WTC11 (cell line): Measurements from ENCODE around the gene FXYD5. TPM values are rescaled to one million over a fixed set of nuclear protein-coding genes. Genes with fewer than 3 reads are reported as not detected.

Source experiments
- ATAC-seq: fragments of 200-7000 bp; cut with Tn5 transposase; 2 replicates; pipeline ENCODE4 v1.10.0; 2021; ENCODE audit warnings: mild to moderate bottlenecking, moderate library complexity
- CTCF ChIA-PET: fragments of 300-600 bp; sonication (Branson Sonifier 250); formaldehyde crosslinking; loops from one replicate; lab custom pipeline; 2021; ENCODE audit warnings: antibody characterized with exemption; lab: Charles Lee
- POLR2A ChIA-PET: fragments of 350-600 bp; sonication (Branson Sonifier 250); formaldehyde crosslinking; loops from one replicate; lab custom pipeline; 2021; ENCODE audit warnings: antibody characterized with exemption; lab: Charles Lee
- DNase-seq: peaks from one replicate; pipeline ENCODE4 v3.0.0; 2021; ENCODE audit warnings: low spot score
- H3K27ac Mint-ChIP-seq: 2 replicates; pipeline ENCODE4 v1.8.0; 2021; ENCODE audit warnings: mixed read lengths
- H3K27me3 Mint-ChIP-seq: 2 replicates; pipeline ENCODE4 v1.8.0; 2021; ENCODE audit warnings: low read depth, mild to moderate bottlenecking, moderate library complexity, mixed read lengths
- H3K36me3 Mint-ChIP-seq: 2 replicates; pipeline ENCODE4 v1.8.0; 2021; ENCODE audit warnings: mixed read lengths
- H3K4me1 Mint-ChIP-seq: 2 replicates; pipeline ENCODE4 v1.8.0; 2022; ENCODE audit warnings: mixed read lengths
- H3K4me3 Mint-ChIP-seq: 2 replicates; pipeline ENCODE4 v1.8.0; 2021; ENCODE audit warnings: mild to moderate bottlenecking, moderate library complexity, mixed read lengths
- H3K9me3 Mint-ChIP-seq: 2 replicates; pipeline ENCODE4 v1.8.0; 2021; ENCODE audit warnings: mixed read lengths
- AFF4 ChIP-seq: sonication (generic); formaldehyde crosslinking; IDR thresholded peaks from 2 replicates; pipeline ENCODE4 v1.8.1; 2023; ENCODE audit warnings: mild to moderate bottlenecking, missing genetic modification reagents, borderline replicate concordance
- ETV6 ChIP-seq: sonication (generic); formaldehyde crosslinking; IDR thresholded peaks from 2 replicates; pipeline ENCODE4 v1.8.1; 2022; ENCODE audit warnings: mild to moderate bottlenecking, missing genetic modification reagents
- JAZF1 ChIP-seq: fragments of 250-450 bp; sonication (Bioruptor Pico); IDR thresholded peaks from 2 replicates; pipeline ENCODE4 v1.9.0; 2021; ENCODE audit warnings: moderate library complexity, mild to moderate bottlenecking, inconsistent platforms
- KAT7 ChIP-seq: sonication (generic); formaldehyde crosslinking; IDR thresholded peaks from 2 replicates; pipeline ENCODE4 v1.8.1; 2023; ENCODE audit warnings: missing genetic modification reagents, mild to moderate bottlenecking, borderline replicate concordance
- NR3C1 ChIP-seq: sonication (generic); formaldehyde crosslinking; conservative IDR thresholded peaks from 2 replicates; pipeline ENCODE4 v1.8.1; 2023; ENCODE audit warnings: low read depth, mild to moderate bottlenecking, missing genetic modification reagents
- TP53 ChIP-seq: sonication (generic); formaldehyde crosslinking; IDR thresholded peaks from 2 replicates; pipeline ENCODE4 v1.8.1; 2023; ENCODE audit warnings: mild to moderate bottlenecking, missing genetic modification reagents
- ZNF121 ChIP-seq: sonication (generic); formaldehyde crosslinking; IDR thresholded peaks from 2 replicates; pipeline ENCODE4 v1.8.0; 2023; ENCODE audit warnings: missing genetic modification reagents
- ZNF138 ChIP-seq: sonication (generic); formaldehyde crosslinking; conservative IDR thresholded peaks from 2 replicates; pipeline ENCODE4 v1.8.1; 2022; ENCODE audit warnings: mild to moderate bottlenecking, moderate library complexity, missing genetic modification reagents
- ZNF416 ChIP-seq: fragments of 250-450 bp; sonication (Bioruptor Pico); IDR thresholded peaks from 2 replicates; pipeline ENCODE4 v1.9.0; 2021; ENCODE audit warnings: mild to moderate bottlenecking, inconsistent platforms
- ZNF425 ChIP-seq: fragments of 250-450 bp; sonication (Bioruptor Pico); conservative IDR thresholded peaks from 2 replicates; pipeline ENCODE4 v1.9.0; 2021; ENCODE audit warnings: mild to moderate bottlenecking
- ZNF671 ChIP-seq: fragments of 250-450 bp; sonication (Bioruptor Pico); IDR thresholded peaks from 2 replicates; pipeline ENCODE4 v1.8.0; 2021; ENCODE audit warnings: mild to moderate bottlenecking
- ZSCAN18 ChIP-seq: fragments of 250-450 bp; sonication (Bioruptor Pico); IDR thresholded peaks from 2 replicates; pipeline ENCODE4 v2.1.2; 2022; ENCODE audit warnings: mild to moderate bottlenecking, moderate library complexity
- total RNA-seq: library from RNA; stranded (reverse); gene quantifications from 3 replicates; pipeline ENCODE4 v1.2.3, GENCODE V29; 2021
- TF ChIP-seq, protein P1 (sequence below): sonication (generic); formaldehyde crosslinking; IDR thresholded peaks from 2 replicates; pipeline ENCODE4 v1.8.0; 2022; ENCODE audit warnings: missing genetic modification reagents

FXYD5 gene
- total RNA-seq, 1 experiment from 2014 or later: 114 TPM

DNA sequence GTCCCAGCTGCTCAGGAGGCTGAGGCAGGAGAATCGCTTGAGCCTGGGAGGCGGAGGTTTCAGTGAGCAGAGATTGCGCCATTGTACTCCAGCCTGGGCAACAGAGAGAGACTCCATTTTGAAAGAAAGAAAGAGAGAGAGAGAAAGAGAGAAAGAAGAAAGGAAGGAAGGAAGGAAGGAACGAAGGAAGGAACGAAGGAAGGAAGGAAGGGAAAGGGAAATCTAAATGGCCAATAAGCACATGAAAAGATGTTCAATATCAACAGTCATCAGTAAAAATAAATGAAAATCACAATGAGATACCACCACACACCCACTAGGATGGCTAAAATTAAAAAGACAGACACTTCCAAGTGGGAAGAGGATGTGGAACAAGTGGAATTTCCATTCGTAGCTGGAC, 19.7 kb downstream of the FXYD5 start:
- POLR2A ChIA-PET: no interaction called here
- H3K36me3 Mint-ChIP-seq: peaks cover 10% of the 10 kb centered on the region
- peaks cover 12% of the 10 kb centered on the region for H3K9me3 Mint-ChIP-seq

More for the DNA sequence above, 19.7 kb downstream of the FXYD5 start:
- peaks cover 12% of the 10 kb centered on the region for H3K27me3 Mint-ChIP-seq
- CTCF ChIA-PET: no interaction called here
- ATAC-seq (no peak), DNase-seq (no peak)
- H3K4me3 Mint-ChIP-seq: no peak overlapping the region
- H3K4me1 Mint-ChIP-seq: peaks cover 6% of the 10 kb centered on the region
- no peak overlapping the region for H3K27ac Mint-ChIP-seq
- TF ChIP-seq ZNF138 (CRISPR knock-in tag): no peak
- TF ChIP-seq KAT7 (CRISPR knock-in tag): no peak
- TF ChIP-seq ZNF121: no peak
- TF ChIP-seq JAZF1 (CRISPR knock-in tag): no peak
- no peak for TF ChIP-seq ZNF671 (CRISPR knock-in tag)
- no peak for TF ChIP-seq ZNF416
- TF ChIP-seq, protein P1, sequence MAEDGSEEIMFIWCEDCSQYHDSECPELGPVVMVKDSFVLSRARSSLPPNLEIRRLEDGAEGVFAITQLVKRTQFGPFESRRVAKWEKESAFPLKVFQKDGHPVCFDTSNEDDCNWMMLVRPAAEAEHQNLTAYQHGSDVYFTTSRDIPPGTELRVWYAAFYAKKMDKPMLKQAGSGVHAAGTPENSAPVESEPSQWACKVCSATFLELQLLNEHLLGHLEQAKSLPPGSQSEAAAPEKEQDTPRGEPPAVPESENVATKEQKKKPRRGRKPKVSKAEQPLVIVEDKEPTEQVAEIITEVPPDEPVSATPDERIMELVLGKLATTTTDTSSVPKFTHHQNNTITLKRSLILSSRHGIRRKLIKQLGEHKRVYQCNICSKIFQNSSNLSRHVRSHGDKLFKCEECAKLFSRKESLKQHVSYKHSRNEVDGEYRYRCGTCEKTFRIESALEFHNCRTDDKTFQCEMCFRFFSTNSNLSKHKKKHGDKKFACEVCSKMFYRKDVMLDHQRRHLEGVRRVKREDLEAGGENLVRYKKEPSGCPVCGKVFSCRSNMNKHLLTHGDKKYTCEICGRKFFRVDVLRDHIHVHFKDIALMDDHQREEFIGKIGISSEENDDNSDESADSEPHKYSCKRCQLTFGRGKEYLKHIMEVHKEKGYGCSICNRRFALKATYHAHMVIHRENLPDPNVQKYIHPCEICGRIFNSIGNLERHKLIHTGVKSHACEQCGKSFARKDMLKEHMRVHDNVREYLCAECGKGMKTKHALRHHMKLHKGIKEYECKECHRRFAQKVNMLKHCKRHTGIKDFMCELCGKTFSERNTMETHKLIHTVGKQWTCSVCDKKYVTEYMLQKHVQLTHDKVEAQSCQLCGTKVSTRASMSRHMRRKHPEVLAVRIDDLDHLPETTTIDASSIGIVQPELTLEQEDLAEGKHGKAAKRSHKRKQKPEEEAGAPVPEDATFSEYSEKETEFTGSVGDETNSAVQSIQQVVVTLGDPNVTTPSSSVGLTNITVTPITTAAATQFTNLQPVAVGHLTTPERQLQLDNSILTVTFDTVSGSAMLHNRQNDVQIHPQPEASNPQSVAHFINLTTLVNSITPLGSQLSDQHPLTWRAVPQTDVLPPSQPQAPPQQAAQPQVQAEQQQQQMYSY (CRISPR knock-in tag): no peak
- TF ChIP-seq TP53 (CRISPR knock-in tag): no peak
- TF ChIP-seq AFF4 (CRISPR knock-in tag): no peak
- no peak for TF ChIP-seq ZSCAN18 (CRISPR knock-in tag)
- TF ChIP-seq ETV6 (CRISPR knock-in tag): no peak
- no peak for TF ChIP-seq ZNF425
- no peak for TF ChIP-seq NR3C1
